Measurements from ENCODE around the gene GPR35.

GPR35 gene

GRCh38 chr2:240589375-240589774 is 35.9 kb upstream of the GPR35 start:
- DNase-seq (ENCODE audit: low read depth) = no peak

DNA sequence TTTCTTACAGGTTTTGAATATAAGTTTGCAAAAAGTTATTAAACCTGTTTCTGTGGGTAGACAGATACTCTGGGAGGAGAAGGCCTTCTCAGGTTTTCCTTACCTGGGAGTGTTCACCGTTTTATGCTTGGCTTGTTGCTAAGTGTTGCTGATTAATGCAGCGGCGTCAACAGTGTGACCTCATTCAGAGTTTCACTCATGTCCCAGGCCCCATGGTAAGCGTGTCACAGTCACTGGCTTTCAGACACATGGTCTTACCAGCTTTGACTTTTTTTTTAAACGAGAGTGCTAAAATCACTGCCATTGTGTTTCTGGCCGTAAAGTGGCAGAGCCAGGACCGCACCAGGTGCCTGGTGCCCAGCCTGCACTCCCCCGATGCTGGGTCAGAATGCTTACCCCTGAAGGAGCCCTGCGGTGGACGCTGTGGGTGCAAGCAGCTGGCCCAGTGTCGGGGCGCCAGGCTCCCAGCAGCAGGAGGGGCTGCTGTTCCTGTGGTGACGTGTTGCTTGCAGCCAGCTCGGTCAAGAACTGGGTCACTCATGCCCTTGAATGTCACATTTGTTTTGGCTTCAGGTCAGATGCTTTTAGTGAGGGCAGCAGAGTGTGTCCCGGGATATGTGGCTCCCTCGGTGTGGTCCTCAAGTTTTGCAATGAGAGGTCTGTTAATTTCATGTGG is 35.3 kb upstream of the GPR35 start:
- no peak for DNase-seq (ENCODE audit: low read depth)

GRCh38 chr2:240590681-240591111 is 34.6 kb upstream of the GPR35 start:
- DNase-seq (ENCODE audit: low read depth) = no peak

DNA sequence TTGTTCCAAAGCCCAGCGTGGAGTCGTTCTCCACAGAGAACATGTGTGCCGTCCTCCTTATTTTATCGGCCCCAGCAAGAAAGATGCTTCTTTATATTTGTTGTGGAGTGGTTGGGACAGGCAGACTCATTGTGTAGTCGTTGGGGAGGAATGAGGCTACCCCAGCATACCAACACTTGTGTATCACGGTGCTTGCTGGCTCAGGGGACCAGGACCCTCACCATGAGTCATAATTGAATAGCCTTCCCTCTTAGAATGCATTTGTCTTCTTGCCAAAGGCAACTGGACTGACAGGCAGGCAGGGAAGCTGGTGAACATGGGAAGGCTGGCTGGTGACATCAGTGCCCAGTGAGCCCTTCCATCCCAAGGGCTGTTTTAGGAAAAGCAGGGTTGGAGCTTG is 34.1 kb upstream of the GPR35 start:
- DNase-seq (ENCODE audit: low read depth) = no peak

DNA sequence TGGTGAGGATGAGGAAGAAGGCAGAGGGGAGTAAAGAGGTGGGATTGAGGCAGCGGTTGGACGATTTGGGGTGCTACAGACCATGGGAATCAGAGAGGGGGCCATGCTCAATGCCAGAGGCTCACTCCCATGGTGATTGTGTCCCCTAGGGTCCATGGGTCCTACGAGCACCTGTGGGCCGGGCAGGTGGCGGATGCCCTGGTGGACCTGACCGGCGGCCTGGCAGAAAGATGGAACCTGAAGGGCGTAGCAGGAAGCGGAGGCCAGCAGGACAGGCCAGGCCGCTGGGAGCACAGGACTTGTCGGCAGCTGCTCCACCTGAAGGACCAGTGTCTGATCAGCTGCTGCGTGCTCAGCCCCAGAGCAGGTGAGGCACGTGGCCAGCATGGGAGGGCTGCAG is 33.5 kb upstream of the GPR35 start:
- DNase-seq (ENCODE audit: low read depth) = no peak

DNA sequence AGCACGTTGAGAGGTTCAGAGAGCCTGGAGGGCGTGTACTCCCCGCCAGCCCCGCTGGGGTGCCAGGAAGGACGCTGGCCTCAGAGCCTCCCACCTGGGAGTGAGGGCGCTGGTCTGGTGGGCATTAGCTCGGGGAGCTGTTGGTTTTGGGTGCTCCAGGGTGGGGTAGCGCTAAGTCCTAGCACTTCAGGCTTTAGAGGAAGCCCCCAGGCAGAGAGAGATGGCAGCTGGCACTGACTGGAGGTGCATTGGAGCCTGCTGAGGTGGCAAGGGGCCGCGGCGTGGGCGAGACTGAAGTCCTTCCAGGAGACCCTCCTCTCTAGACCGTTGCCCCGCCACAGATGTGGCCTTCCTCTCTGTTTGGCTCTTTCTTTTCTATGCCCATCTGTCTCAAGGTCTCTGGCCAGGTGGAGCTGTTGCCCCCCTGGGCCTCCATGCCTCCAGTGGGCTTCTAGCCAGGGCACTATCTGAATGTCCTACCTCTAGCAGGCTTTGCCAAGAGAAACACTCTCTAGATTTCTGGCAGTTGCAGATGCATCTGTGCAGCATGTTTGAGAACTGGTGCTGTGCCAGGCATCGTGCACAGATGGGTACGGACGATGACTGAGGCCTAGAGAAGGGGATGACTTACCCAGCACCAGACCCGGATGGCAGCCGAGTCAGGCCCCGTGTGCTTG is 32.1 kb upstream of the GPR35 start:
- no peak for DNase-seq (ENCODE audit: low read depth)

- DNase-seq (ENCODE audit: low read depth) = no peak
These were observed 31.4 kb upstream of the GPR35 start for GRCh38 chr2:240593703-240594451.

DNA sequence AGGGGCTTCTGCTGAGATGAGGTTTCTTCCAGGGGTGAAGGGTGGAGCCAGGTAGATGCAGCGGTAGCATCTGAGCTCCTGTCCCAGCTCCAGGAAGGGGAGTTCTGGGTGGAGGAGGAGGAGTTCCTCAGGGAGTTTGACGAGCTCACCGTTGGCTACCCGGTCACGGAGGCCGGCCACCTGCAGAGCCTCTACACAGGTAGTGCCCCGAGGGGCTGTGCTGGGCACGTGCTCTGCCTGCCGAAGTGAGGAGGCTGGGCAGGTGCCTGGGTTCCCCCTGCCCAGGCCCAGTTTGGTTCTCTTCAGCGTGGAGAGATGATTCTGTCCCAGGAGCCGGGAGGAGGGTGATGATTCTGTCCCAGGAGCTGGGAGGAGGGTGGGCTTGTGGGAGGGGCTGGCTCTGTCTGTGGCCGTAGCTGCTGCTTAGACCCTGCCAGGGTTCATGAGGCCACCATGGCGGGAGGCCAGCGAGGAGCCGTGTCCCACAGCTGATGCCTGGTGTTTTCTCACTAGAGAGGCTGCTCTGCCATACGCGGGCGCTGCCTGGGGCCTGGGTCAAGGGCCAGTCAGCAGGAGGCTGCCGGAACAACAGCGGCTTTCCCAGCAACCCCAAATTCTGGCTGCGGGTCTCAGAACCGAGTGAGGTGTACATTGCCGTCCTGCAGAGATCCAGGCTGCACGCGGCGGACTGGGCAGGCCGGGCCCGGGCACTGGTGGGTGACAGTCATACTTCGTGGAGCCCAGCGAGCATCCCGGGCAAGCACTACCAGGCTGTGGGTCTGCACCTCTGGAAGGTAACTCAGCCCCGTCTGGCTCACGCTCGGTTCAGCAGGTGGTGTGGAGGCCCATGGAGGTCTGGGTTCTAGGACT is 30.5 kb upstream of the GPR35 start:
- no peak for DNase-seq (ENCODE audit: low read depth)

DNA sequence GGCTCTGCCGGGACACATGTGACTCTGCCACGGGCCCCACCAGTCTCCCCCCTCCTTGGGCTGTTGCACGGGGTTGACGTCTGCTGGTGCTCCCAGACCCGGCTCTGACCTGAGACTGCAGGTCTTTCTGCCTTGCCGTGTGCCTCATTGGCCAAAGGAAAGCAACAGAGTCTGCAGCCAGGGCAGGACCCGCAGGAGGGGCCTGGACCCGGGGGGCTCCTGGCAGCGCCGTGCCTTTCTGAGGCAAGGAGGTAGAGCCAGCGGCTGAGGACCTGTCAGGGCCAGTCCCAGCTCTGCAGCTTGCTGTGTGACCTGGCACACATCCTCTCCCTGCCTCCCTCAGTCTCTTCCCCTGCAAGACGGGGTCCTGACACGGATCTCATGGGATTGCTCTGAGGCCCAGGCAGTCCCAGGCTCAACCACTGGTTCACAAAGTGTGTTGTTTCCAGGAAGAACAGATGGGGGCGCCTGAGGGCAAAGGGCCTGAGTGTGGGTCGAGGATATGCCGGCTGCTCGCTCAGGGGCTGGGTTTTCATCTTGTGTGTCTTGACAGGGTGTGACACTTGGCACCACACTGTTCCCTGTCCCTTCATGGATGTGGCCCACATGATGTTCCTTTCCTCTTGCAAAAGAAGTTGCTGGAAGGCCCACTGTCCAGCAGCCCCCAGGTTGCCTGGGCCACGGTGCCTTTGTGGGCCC is 29.8 kb upstream of the GPR35 start:
- DNase-seq (ENCODE audit: low read depth) = no peak

GRCh38 chr2:240596080-240596460 is 29.2 kb upstream of the GPR35 start:
- DNase-seq (ENCODE audit: low read depth) = no peak

GRCh38 chr2:240596491-240596931 is 28.8 kb upstream of the GPR35 start:
- DNase-seq (ENCODE audit: low read depth) = no peak

GRCh38 chr2:240597054-240597418 is 28.2 kb upstream of the GPR35 start:
- no peak for DNase-seq (ENCODE audit: low read depth)

GRCh38 chr2:240597419-240598181 is 27.7 kb upstream of the GPR35 start:
- DNase-seq (ENCODE audit: low read depth) = no peak

DNA sequence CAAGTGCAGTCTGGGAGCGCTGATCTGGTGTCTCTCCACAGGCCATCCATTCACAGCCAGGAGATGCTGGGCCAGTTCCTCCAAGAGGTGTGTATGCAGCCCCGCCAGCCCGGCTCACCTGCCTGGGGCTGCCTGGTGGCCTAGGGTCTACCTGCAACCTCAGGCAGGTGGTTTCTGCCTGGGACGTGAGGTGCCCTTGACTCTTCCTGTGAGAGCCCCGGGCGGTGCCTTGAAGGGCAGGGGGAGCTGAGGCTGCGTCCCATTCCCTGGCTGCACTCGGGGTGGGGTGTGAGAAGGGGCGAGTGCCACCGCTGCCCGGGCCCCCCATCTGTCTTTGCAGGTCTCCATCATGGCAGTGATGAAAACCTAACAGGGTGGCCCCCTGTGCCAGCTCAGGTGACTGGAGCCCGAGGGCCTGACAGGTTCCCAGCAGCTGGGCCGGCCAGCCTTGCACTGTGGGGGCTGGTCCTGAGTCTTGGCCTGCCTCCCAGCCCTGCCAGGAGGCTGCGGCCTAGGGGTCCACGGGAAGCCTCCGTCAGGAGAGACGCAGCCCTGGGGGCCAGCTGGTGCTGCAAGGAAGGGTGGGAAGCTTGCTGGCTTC is 26.9 kb upstream of the GPR35 start:
- no peak for DNase-seq (ENCODE audit: low read depth)

- no peak for DNase-seq (ENCODE audit: low read depth)
These were observed 26.1 kb upstream of the GPR35 start for GRCh38 chr2:240599141-240599583.

DNA sequence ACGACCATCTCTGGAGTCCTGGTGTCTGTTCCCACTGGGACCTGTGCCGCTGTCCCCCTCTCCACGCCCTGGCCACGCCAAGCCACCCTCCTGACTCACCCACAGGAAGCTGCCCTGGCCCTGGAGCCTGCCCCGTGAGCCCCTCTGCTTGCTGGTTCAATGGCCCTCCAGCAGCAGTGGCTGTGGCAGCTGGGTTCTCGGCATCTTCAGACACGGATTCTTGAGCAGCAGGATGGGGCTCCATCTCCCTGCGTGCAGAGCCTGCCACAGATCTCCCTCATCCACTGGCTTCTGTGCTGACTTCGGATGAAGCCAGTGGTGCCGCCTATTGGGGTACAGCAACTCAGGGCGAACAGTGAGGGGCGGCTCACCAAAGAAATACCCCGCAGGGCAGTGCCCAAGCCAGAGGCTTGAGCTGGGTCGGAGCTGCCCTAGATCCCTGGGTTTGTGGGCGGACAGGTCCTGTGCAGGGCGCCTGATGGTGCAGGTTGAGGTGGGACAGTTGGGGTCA is 24.8 kb upstream of the GPR35 start:
- DNase-seq (ENCODE audit: low read depth) = no peak

- DNase-seq (ENCODE audit: low read depth) = no peak
These were observed 24.0 kb upstream of the GPR35 start for GRCh38 chr2:240601061-240601830.

DNA sequence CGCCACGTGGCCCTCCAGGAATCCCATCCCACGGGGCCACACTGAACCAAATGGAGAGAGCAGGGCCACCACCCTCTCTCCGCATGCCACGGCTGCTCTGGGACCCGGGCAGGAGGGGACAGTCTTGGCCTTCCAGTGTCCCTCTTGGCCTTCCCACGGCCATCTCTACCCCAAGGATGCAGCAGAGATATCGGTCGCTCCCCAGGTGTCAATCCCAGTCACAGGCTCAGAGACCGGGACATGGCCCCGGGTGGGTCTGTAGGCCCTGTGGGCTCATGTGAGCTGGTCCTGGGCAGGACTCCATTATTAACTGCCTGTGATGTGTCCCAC is 23.5 kb upstream of the GPR35 start:
- DNase-seq (ENCODE audit: low read depth) = no peak

- no peak for DNase-seq (ENCODE audit: low read depth)
These were observed 22.8 kb upstream of the GPR35 start for GRCh38 chr2:240602266-240603050.

Data from activated T-cell treated with anti-CD3 and anti-CD28 coated beads for 24 hours (primary cell).